Measurements from ENCODE around the gene HIF3A. TPM values are rescaled to one million over a fixed set of nuclear protein-coding genes. Genes with fewer than 3 reads are reported as not detected.

Gene HIF3A
- total RNA-seq, 1 experiment from 2014 or later, result under 0.01 TPM

GRCh38 chr19:46383171-46383815 is 86.5 kb downstream of the HIF3A start:
- DNase-seq (ENCODE audit: low read depth), result no peak

GRCh38 chr19:46383846-46384245 is 87.0 kb downstream of the HIF3A start:
- DNase-seq (ENCODE audit: low read depth), result no peak

GRCh38 chr19:46384396-46384795 is 87.6 kb downstream of the HIF3A start:
- no peak for DNase-seq (ENCODE audit: low read depth)

GRCh38 chr19:46385636-46386035 is 88.8 kb downstream of the HIF3A start:
- no peak for DNase-seq (ENCODE audit: low read depth)

- DNase-seq (ENCODE audit: low read depth), result no peak
Measured at GRCh38 chr19:46386151-46386550, 89.3 kb downstream of the HIF3A start.

- DNase-seq (ENCODE audit: low read depth), result no peak
Measured at GRCh38 chr19:46386996-46387712, 90.3 kb downstream of the HIF3A start.

GRCh38 chr19:46387713-46388130 is 90.9 kb downstream of the HIF3A start:
- DNase-seq (ENCODE audit: low read depth), result no peak

GRCh38 chr19:46388311-46389095 is 91.7 kb downstream of the HIF3A start:
- no peak for DNase-seq (ENCODE audit: low read depth)

GRCh38 chr19:46390121-46390858 is 93.4 kb downstream of the HIF3A start:
- no peak for DNase-seq (ENCODE audit: low read depth)

GRCh38 chr19:46390866-46391265 is 94.0 kb downstream of the HIF3A start:
- DNase-seq (ENCODE audit: low read depth), result no peak

- no peak for DNase-seq (ENCODE audit: low read depth)
Measured at GRCh38 chr19:46391296-46392251, 94.7 kb downstream of the HIF3A start.

GRCh38 chr19:46392252-46392801 is 95.5 kb downstream of the HIF3A start:
- DNase-seq (ENCODE audit: low read depth), result no peak

GRCh38 chr19:46392837-46393236 is 96.0 kb downstream of the HIF3A start:
- DNase-seq (ENCODE audit: low read depth), result no peak

Other genes starting within 250 kb of the HIF3A start
- not detected in 2 replicates for gene IGFL3, start 172.4 kb upstream of the HIF3A start, total RNA-seq (2014; rRNA removed; shearing (Covaris generic))
- not detected in 2 replicates for gene IGFL2, start 148.8 kb upstream of the HIF3A start, total RNA-seq (2014; rRNA removed; shearing (Covaris generic))
- not detected in 2 replicates for gene IGFL1, start 67.3 kb upstream of the HIF3A start, total RNA-seq (2014; rRNA removed; shearing (Covaris generic))
- gene PPP5C, start 50.0 kb downstream of the HIF3A start, total RNA-seq (2014; rRNA removed; shearing (Covaris generic)), result 51.4 and 67.6 TPM in 2 replicates
- gene CCDC8, start 116.5 kb downstream of the HIF3A start, total RNA-seq (2014; rRNA removed; shearing (Covaris generic)), result 0.48 and 0.59 TPM in 2 replicates
- not detected in 2 replicates for gene PNMA8C, start 131.9 kb downstream of the HIF3A start, total RNA-seq (2014; rRNA removed; shearing (Covaris generic))
- 0.20 TPM in 1 of 2 replicates, not detected in the other for gene PNMA8A, start 174.5 kb downstream of the HIF3A start, total RNA-seq (2014; rRNA removed; shearing (Covaris generic))
- not detected in 2 replicates for gene PNMA8B, start 198.8 kb downstream of the HIF3A start, total RNA-seq (2014; rRNA removed; shearing (Covaris generic))